GM21576 (cell line): Measurements from ENCODE around the gene GIGYF1.
"Not testable (repeated sequence)": the region's sequence is repeated elsewhere in the genome, so short reads cannot be mapped to it uniquely, and the experiment has no call there.

ENCODE experiments used
- ATAC-seq: cut with Tn5 transposase; IDR thresholded peaks from one replicate; pipeline ENCODE4 v1.9.1; 2021; ENCODE audit warnings: mild to moderate bottlenecking, moderate library complexity; ENCODE audit not compliant: unreplicated experiment

Gene GIGYF1, protein sequence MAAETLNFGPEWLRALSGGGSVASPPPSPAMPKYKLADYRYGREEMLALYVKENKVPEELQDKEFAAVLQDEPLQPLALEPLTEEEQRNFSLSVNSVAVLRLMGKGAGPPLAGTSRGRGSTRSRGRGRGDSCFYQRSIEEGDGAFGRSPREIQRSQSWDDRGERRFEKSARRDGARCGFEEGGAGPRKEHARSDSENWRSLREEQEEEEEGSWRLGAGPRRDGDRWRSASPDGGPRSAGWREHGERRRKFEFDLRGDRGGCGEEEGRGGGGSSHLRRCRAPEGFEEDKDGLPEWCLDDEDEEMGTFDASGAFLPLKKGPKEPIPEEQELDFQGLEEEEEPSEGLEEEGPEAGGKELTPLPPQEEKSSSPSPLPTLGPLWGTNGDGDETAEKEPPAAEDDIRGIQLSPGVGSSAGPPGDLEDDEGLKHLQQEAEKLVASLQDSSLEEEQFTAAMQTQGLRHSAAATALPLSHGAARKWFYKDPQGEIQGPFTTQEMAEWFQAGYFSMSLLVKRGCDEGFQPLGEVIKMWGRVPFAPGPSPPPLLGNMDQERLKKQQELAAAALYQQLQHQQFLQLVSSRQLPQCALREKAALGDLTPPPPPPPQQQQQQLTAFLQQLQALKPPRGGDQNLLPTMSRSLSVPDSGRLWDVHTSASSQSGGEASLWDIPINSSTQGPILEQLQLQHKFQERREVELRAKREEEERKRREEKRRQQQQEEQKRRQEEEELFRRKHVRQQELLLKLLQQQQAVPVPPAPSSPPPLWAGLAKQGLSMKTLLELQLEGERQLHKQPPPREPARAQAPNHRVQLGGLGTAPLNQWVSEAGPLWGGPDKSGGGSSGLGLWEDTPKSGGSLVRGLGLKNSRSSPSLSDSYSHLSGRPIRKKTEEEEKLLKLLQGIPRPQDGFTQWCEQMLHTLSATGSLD (N-terminal part only)

DNA sequence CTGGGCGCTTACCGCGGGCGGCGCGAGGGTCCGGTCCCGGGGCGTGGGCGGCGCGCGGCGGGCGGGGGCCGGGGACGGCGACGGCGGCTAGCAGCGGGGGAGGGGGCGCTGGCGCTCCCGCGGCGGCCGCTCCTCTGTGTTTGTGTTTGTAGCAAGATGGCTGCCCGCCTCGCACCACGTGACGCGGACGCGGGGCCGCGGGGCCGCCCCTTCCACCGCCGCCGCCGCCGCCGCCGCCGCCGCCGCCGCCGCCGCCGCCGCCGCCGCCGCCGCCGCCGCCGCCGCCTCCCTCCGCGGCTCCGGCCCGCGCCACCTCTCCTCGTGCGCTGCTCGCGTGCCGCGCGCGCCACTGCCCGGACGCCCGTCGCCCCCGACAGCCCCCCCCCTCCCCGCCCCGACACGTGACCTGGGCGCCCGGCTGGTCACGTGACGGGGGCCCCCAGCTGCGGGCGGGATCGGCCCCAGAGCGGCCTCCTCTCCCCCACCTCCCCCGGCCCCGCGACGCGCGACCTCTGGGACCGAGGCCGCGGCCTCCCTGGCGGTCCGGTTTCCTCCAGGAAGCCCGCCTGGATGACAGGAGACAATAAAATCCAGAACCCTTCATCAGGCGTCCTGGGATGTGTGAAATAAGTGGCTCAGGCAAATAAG is at the start of gene GIGYF1:
Gene GIGYF1 (minus strand): TSS at position 153 of the 648 bp plus-strand sequence. CDS start 6,012 bp downstream, outside the sequence.
- peak; percentile 42 for ATAC-seq

DNA sequence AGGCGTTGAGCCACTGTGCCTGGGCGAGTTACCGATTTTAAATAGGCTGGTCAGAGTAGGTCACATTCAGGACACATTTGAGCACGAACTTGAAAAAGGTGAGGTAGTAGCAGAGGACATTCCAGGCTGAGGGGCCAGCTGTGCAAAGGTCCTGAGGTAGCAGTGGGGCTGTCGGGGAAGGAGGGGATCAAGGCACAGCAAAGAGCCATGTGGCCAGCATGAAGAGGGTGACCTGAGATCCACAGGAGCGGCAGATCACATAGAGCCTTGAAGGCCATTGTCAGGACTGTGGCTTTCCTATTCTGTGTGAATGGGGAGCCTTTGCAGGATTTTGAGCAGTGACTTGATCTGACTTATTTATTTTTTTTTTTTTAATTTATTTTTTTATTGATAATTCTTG is 45.9 kb upstream of the GIGYF1 start:
- ATAC-seq: no peak

DNA sequence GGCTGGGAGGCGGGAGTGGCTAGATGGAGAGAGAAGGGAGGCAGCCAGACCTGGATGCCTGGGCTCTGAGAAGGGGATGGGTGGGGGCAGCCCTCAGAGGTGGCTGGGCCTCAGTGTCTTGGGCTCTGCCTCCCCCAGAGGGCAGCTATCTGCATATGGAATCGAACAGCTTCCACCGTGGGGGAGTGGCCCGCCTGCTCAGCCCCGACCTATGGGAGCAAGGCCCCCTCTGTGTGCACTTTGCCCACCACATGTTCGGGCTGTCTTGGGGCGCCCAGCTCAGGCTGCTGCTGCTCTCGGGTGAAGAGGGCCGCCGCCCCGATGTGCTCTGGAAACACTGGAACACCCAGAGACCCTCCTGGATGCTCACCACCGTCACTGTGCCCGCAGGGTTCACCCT is 42.6 kb upstream of the GIGYF1 start:
- no peak for ATAC-seq

DNA sequence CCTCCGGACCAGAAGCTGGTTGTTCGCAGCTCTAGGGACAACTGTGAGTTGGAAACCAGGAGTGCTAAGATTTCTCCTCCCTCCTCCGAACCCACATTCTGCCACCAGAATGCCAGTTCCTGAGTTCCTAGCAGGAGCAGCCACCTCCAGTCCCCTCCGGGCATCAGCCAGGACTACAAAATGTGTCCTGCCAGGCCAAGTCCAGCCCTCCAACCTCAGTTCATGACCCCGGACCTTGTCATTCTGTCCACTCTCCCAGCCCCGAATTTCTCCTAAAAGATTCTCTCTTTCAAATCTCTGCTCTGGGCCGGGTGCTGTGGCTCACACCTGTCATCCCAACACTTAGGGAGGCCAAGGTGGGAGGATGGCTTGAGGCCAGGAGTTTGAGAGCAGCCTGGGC is 41.7 kb upstream of the GIGYF1 start:
- ATAC-seq: no peak

DNA sequence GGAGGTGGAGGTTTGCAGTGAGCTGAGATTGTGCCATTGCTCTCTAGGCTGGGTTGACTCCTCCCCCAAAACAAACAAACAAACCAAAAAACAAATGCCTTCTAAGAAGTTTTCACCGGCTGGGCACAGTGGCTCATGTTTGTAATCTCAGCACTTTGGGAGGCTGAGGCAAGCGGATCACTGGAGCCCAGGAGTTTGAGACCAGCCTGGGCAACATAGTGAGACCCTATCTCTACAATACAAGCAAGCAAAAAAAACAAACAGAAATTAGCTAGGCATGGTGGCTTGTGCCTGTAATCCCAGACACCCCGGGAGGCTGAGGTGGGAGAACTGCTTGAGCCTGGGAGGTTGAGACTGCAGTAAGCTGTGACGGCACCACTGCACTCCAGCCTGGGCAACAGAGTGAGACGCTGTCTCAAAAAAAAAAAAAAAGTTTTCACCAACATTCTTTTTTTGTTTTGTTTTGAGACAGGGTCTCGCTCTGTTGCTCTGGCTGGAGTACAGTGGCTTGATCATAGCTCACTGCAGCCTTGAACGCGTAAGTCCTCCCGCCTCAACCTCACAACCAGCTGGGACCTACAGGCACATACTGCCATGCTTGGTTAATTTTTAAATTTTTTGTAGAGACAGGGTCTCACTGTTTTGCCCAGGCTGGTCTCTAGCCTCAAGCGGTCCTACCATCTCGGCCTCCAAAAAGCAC is 38.0 kb upstream of the GIGYF1 start:
- ATAC-seq: no peak

DNA sequence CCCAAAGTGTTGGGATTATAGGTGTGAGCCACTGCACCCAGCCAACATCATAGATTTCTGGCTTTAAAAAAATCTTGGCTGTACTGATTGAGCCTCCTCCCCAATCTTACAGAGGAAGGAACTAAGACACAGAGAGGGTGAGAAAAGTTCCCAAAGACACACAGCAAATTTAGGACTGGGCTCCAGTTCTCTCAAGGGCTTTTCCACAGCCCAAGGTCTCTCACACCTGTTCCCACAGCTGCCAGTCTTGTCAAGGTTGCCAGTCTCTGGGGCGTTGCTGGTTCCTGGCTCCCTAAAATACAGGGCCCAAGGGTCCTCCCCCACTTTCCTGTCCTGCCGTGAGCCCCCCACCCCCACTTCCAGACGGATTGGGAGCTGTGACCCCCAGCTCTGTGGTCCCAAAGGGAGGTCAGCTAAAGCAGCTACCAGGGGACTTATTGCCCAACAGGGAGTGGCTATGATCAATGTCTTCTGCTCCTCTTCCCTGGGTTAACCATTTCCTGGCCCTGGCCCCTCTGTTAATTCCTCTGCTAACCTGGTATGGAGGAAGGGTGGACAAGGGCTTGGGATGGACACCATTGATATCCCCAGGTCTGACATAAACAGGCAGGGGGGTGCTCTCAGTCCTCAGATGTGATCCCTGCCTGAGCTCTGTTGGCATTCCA is 36.2 kb upstream of the GIGYF1 start:
- ATAC-seq: no peak

DNA sequence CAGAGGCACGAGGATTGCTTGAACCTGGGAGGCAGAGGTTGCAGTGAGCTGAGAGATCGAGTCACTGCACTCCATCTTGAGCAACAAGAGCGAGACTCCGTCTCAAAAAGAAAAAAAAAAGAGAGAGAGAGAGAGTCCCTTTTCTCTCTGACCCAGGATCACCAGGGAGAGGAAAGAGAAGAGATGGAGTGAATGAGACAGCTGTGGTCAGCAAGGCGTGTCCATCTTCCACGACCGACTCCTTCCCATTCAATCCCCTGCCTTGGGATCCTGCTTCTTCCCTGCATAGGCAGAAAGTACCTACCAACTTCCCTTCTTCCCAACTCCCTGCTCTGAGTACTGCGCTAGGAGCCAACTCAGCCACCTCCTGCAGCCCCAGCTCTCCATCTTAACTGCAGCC is 34.1 kb upstream of the GIGYF1 start:
- ATAC-seq: no peak

DNA sequence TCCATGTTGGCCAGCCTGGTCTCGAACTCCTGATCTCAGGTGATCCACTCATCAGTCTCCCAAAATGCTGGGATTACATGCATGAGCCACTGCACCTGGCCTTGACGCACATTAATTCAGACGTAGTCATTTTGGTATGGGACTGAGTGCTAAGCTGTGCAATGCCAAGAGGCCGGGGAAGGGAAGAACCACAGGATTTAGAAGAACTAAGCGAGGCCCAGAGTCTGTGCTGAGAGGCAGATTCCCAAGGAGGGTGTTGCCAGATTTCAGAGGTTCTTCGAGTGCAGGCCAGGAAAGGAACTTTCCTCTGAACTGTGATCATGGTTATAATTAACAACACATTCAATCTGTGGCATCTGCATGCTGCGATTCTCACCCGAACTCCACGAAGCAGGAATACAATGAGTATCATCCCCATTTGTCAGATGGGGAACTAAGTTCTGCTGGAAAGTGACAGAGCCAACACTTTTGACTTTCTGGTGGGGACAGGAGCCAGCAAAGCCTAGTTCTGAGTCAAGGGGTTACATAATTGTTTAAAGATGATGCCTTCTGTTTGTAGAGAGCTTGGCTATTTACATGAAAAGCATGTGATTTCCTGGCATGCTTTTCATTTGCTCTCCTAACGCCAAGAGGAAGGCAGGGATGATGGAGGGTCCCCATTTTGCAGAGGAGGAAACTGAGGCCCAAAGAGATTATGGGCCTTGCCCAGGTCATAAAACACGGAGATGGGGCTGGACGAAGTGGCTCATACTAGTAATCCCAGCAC is 33.1 kb upstream of the GIGYF1 start:
- ATAC-seq: no peak

DNA sequence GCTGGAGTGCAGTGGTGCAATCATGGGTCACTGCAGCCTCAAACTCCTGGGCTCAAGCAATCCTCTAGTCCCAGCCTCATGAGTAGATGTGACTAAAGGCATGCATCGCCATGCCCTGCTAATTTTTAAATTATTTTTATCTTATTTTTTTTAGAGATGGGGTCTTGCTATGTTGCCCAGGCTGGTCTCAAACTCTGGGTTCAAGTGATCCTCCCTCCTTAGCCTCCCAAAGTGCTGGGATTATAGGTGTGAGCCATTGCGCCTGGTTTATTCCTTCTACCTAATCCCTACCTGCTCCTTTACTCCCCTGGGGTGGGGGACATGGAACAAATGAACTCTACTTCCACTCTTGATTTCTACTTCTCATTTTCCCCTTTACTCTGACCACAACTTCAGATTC is 30.3 kb upstream of the GIGYF1 start:
- ATAC-seq: not testable (repeated sequence)

DNA sequence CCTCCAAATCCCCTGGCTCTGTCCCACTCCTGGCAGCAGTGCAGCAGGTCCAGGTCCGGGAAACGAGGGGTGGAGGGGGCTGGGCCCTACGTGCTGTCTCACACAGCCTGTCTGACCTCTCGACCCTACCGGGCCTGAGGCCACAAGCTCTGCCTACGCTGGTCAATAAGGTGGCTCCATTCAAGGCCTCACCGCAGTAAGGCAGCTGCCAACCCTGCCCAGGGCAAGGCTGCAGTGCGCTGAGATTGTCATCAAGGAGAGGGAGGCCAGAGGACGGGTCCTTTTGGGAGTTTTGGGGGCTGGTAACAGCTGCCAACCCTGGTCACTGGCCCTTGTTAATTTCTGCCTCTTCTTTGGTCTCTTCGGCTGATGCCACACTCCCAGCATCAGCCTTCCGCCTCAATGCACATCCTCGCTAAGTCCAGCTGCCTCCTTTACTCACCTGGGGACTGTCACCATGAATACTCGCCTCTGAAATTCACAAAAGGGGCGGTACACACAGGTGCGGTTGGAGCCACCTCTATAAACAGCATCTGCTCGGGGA is 29.8 kb upstream of the GIGYF1 start:
- ATAC-seq: no peak

DNA sequence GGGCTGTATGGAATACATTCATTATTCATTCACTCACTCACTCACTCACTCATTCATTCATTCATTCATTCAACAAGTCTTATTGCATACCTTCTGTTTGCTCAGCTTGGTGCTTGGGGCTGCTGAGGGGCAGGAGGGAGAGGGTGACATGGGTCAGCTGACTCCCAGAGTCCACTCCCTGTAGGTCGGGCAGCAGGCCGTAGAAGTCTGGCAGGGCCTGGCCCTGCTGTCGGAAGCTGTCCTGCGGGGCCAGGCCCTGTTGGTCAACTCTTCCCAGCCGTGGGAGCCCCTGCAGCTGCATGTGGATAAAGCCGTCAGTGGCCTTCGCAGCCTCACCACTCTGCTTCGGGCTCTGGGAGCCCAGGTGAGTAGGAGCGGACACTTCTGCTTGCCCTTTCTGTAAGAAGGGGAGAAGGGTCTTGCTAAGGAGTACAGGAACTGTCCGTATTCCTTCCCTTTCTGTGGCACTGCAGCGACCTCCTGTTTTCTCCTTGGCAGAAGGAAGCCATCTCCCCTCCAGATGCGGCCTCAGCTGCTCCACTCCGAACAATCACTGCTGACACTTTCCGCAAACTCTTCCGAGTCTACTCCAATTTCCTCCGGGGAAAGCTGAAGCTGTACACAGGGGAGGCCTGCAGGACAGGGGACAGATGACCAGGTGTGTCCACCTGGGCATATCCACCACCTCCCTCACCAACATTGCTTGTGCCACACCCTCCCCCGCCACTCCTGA is 28.6 kb upstream of the GIGYF1 start:
- no peak for ATAC-seq

DNA sequence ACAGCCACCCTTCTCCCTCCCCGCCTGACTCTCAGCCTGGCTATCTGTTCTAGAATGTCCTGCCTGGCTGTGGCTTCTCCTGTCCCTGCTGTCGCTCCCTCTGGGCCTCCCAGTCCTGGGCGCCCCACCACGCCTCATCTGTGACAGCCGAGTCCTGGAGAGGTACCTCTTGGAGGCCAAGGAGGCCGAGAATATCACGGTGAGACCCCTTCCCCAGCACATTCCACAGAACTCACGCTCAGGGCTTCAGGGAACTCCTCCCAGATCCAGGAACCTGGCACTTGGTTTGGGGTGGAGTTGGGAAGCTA is 27.4 kb upstream of the GIGYF1 start:
- no peak for ATAC-seq

DNA sequence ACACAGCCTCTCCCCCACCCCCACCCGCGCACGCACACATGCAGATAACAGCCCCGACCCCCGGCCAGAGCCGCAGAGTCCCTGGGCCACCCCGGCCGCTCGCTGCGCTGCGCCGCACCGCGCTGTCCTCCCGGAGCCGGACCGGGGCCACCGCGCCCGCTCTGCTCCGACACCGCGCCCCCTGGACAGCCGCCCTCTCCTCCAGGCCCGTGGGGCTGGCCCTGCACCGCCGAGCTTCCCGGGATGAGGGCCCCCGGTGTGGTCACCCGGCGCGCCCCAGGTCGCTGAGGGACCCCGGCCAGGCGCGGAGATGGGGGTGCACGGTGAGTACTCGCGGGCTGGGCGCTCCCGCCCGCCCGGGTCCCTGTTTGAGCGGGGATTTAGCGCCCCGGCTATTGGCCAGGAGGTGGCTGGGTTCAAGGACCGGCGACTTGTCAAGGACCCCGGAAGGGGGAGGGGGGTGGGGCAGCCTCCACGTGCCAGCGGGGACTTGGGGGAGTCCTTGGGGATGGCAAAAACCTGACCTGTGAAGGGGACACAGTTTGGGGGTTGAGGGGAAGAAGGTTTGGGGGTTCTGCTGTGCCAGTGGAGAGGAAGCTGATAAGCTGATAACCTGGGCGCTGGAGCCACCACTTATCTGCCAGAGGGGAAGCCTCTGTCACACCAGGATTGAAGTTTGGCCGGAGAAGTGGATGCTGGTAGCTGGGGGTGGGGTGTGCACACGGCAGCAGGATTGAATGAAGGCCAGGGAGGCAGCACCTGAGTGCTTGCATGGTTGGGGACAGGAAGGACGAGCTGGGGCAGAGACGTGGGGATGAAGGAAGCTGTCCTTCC is 26.8 kb upstream of the GIGYF1 start:
- ATAC-seq: no peak

DNA sequence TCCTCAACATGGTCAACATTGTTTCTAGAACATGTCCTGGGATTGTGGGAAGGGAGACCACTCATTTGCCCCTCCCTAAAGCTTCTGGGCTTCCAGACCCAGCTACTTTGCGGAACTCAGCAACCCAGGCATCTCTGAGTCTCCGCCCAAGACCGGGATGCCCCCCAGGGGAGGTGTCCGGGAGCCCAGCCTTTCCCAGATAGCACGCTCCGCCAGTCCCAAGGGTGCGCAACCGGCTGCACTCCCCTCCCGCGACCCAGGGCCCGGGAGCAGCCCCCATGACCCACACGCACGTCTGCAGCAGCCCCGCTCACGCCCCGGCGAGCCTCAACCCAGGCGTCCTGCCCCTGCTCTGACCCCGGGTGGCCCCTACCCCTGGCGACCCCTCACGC is 26.2 kb upstream of the GIGYF1 start, which contains the start of gene EPO:
Gene EPO (plus strand): TSS at position 190 of the 392 bp plus-strand sequence. CDS start 513 bp downstream, outside the sequence.
- no peak for ATAC-seq

DNA sequence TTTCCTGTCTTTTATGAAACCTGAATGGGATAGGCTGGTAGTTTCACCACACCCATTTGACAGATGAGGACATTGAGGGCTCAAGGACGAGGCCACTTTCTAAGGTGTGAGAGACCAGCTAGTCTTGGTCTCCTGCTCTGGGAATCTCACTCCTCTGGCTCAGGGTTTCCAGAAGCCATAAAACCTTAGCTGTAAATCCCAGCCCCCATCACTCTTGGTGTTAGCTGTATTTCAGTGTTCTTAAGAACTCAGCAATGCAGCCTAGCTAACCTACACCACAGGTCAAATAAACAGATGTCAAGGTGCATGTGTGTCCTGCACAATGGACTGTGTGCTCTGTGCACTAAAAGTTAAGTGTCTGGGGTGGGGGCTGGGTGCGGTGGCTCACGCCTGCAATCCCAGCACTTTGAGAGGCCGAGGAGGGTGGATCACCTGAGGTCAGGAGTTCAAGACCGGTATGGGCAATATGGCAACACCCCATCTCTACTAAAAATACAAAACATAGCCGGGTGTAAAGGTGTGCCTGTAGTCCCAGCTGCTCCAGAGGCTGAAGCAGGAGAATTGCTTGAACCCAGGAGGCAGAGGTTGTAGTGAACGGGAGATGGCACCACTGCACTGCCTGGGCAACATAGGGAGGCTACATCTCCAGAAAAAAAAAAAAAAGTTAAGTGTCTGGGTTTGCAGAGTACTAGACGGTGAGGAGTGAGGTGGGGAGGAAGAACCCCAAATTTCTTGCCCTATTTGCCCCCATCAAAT is 25.7 kb upstream of the GIGYF1 start:
- no peak for ATAC-seq

DNA sequence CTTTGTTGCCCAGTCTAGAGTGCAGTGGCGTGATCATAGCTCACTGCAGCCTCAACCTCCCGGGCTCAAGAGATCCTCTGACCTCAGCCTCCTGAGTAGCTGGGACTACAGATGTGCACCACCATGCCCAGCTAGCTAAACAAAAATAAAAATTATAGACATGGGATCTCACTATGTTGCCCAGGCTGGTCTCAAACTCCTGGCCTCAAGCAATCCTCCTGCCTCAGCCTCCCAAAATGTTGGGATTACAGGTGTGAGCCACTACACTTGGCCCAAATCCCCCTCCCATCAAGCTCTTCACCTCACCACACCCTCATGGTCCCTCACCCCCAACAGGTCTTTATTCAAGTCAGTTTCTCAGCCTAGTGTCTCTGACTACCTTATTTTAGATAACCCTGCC is 23.0 kb upstream of the GIGYF1 start:
- not testable (repeated sequence) for ATAC-seq

DNA sequence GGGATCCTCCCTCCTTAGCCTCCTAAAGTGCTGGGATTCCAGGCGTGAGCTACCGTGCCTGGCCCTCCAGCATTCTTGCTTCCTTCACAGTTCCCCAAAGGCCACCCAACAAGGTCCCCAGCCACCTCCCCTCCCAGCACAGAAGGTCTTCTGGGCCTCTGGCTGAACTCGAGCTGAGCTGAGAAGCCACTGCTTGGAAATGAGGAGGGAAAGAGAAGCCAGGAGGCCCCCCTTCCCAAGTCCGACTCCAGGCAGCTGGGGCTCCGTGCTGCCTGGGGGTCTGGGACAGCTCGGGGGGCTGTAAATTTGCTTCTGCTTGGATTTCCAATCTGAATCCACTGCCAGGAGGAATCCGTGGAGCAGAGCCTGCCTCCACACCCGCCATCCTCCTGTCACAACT is 20.7 kb upstream of the GIGYF1 start:
- ATAC-seq: no peak
